Lung (tissue), 12 donors: Measurements from ENCODE around the gene FGD5. TPM values are rescaled to one million over a fixed set of nuclear protein-coding genes. Genes with fewer than 3 reads are reported as not detected.

Experiments
- ATAC-seq: fragments of 200-7000 bp; cut with Tn5 transposase; one replicate; pipeline ENCODE4 v1.9.1; 2020; ENCODE audit warnings: moderate number of reproducible peaks; ENCODE audit not compliant: insufficient read depth, low FRiP score
- DNase-seq, 3 donors: peaks; one replicate each; pipeline ENCODE4 v3.0.0-alpha.2; 2013 to 2017
- H3K27ac ChIP-seq, 2 donors: one replicate each; pipeline ENCODE4 v1.5.1; 2013; ENCODE audit warnings: mild to moderate bottlenecking in 2 of 2, moderate library complexity in 2 of 2, control low read depth in 1 of 2, inconsistent platforms in 1 of 2, low read depth in 1 of 2, low read length in 1 of 2
- H3K27me3 ChIP-seq, 3 donors: one replicate each; pipeline ENCODE4 v1.5.1; 2013; ENCODE audit warnings: low read length in 2 of 3; ENCODE audit not compliant: control insufficient read depth in 3 of 3, insufficient read depth in 3 of 3
- H3K36me3 ChIP-seq, 4 donors: one replicate each; pipeline ENCODE4 v1.5.1; 2013; ENCODE audit warnings: low read length in 4 of 4, mild to moderate bottlenecking in 1 of 4, moderate library complexity in 1 of 4; ENCODE audit not compliant: control insufficient read depth in 4 of 4, insufficient read depth in 4 of 4
- H3K4me1 ChIP-seq, 5 donors: one replicate each; pipeline ENCODE4 v1.5.1; 2013; ENCODE audit warnings: low read length in 5 of 5, mild to moderate bottlenecking in 2 of 5, moderate library complexity in 1 of 5; ENCODE audit not compliant: control insufficient read depth in 5 of 5, insufficient read depth in 5 of 5
- H3K4me3 ChIP-seq: one replicate; pipeline ENCODE4 v1.5.1; 2013; ENCODE audit warnings: mild to moderate bottlenecking, control low read depth, moderate library complexity
- H3K9ac ChIP-seq, 2 donors: one replicate each; pipeline ENCODE4 v1.5.1; 2013; ENCODE audit warnings: low read length in 2 of 2, control low read depth in 1 of 2; ENCODE audit not compliant: insufficient read depth in 1 of 2
- H3K9me3 ChIP-seq, 4 donors: one replicate each; pipeline ENCODE4 v1.5.1; 2013; ENCODE audit warnings: low read length in 3 of 4, mild to moderate bottlenecking in 1 of 4, moderate library complexity in 1 of 4; ENCODE audit not compliant: control insufficient read depth in 4 of 4, insufficient read depth in 3 of 4
- CTCF ChIP-seq: IDR thresholded peaks from 2 replicates; pipeline ENCODE4 v1.5.1; 2012; ENCODE audit warnings: mild to moderate bottlenecking; ENCODE audit errors: control extremely low read depth, extremely low read depth
- WGBS, 2 donors: extraction: QIAGEN DNeasy Blood & Tissue Kit; methylation state at CpG; one replicate each; pipeline ENCODE4 v1.1.7; 2013; 5-methylcytosine and 5-hydroxymethylcytosine counted together
- polyA plus RNA-seq, 2 donors: library from polyadenylated mRNA; stranded (reverse); fragments of 200-250 nt; gene quantifications; one replicate each; pipeline ENCODE4 v1.2.1, GENCODE V29; 2013
- total RNA-seq, 2 donors: library from RNA; depleted of rRNA in 1 of 2; stranded (reverse); fragments of >200 nt in 1 of 2; gene quantifications; one replicate each; pipeline ENCODE4 v1.2.1, GENCODE V29; 2014 to 2021
- donor health status: control.
- donor health status: control.
- donor health status: Bipolar disorder and iron deficiency.
- donor health status: healthy.
- donor health status: DM: yes; HTN: yes; CAD: no.

FGD5 gene
- total and polyA plus RNA-seq, 4 donors: 14.6 to 58.5 (median 32.2) TPM

DNA sequence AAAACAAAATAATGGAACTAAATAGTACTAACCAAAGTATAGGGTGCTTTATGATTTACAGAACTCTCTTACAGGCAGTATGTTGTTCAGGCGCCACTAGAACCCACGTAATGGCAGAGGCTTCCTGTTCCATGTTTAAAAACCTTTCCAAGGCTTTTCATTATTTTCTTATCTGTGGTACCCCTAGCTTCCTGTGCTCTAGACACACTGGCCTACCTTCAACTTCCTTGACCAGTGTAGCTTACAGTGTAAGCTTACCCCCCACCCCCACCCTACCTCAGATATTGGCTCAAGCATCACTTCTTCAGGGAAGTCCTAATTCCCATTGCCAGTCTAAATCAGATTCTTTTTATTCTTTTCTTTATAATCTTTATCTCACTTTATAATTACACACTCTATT, 131.5 kb downstream of the FGD5 start:
- WGBS, 2 donors: 51 to 63% methylated on average over 2 of the region's 2 CpGs

GRCh38 chr3:14957153-14957552, 138.4 kb downstream of the FGD5 start:
- no peaks in the 10 kb centered on the region for H3K27me3 ChIP-seq
- ATAC-seq: no peak
- TF ChIP-seq CTCF: no peak
- H3K4me1 ChIP-seq: peaks cover 0 to 18% (median 3%) of the 10 kb centered on the region in 5 donors
- no peak overlapping the region for H3K9ac ChIP-seq
- H3K36me3 ChIP-seq: peaks cover 0 to 4% (median 0%) of the 10 kb centered on the region in 4 donors
- no peak overlapping the region for H3K4me3 ChIP-seq
- 95 to 100% methylated on average over 1 of the region's 1 CpG for WGBS, 2 donors
- H3K27ac ChIP-seq: no peak overlapping the region
- no peak for DNase-seq
- H3K9me3 ChIP-seq: no peaks in the 10 kb centered on the region

More for the DNA sequence above, 131.5 kb downstream of the FGD5 start:
- no peaks in the 10 kb centered on the region for H3K27me3 ChIP-seq
- no peak overlapping the region for H3K27ac ChIP-seq
- peak overlapping the region in 1 of 2 donors; percentile 96 for H3K9ac ChIP-seq
- H3K4me1 ChIP-seq: peaks cover 3 to 34% (median 7%) of the 10 kb centered on the region in 5 donors
- no peak for TF ChIP-seq CTCF
- H3K9me3 ChIP-seq: no peaks in the 10 kb centered on the region
- ATAC-seq: no peak
- H3K36me3 ChIP-seq: peaks cover 0 to 8% (median 6%) of the 10 kb centered on the region in 4 donors
- H3K4me3 ChIP-seq: no peak overlapping the region
- peak in 2 of 3 donors; percentile 6 to 34 for DNase-seq

- Histone ChIP-seq H3K9me3 (no peaks in the 10 kb centered on the region), H3K27me3 (no peaks in the 10 kb centered on the region), H3K9ac (no peak overlapping the region), H3K36me3 (peaks cover 0 to 4% (median 0%) of the 10 kb centered on the region in 4 donors), H3K27ac (no peak overlapping the region), H3K4me3 (no peak overlapping the region), H3K4me1 (peaks cover 0 to 18% (median 0%) of the 10 kb centered on the region in 5 donors)
- DNase-seq (no peak), ATAC-seq (no peak)
- WGBS, 2 donors: 32 to 41% methylated on average over 1 of the region's 1 CpG
- no peak for TF ChIP-seq CTCF
These were observed 139.2 kb downstream of the FGD5 start for GRCh38 chr3:14957925-14958324.

DNA sequence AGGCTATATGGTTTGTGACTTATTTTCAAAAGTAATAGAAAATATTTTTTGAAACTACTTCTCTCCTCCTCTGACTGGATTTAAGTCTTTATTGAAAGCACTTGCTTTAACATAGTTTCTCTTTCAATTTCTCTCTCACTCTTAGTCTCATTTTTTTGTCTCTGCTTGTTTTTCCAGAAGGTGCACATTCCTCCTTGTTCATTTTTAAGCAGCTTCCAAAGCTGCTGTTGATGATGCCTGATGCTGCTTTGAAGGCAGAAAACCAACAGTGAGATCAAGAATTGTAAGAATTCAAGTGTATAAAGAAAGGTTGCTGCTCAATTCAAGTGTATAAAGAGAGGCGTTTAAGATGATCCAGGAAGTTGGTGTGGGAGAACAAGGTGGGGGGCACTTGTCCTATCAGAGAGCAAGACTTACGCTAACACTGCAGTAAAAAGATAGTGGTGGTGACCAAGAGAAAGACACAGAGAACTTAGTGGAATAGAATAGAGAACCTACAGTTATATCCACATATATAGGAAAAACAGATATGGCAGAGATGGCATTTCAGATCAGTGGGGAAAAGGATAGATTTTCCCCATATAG, 140.7 kb downstream of the FGD5 start:
- no peak for TF ChIP-seq CTCF
- Histone ChIP-seq H3K27ac (no peak overlapping the region), H3K36me3 (peaks cover 0 to 4% (median 0%) of the 10 kb centered on the region in 4 donors), H3K9ac (no peak overlapping the region), H3K9me3 (no peaks in the 10 kb centered on the region), H3K4me1 (peaks cover 0 to 18% (median 0%) of the 10 kb centered on the region in 5 donors), H3K4me3 (no peak overlapping the region), H3K27me3 (no peaks in the 10 kb centered on the region)
- WGBS, 2 donors: 31 to 40% methylated on average over 2 of the region's 2 CpGs
- DNase-seq: peak in 1 of 3 donors; percentile 34
- ATAC-seq: no peak
